HuH-7 (cell line): ENCODE measurements around the gene SECISBP2.
"Not testable (repeated sequence)": the region's sequence is repeated elsewhere in the genome, so short reads cannot be mapped to it uniquely, and the experiment has no call there.

Experiments
- DNase-seq: peaks from one replicate; pipeline ENCODE4 v3.0.0; 2011; ENCODE audit warnings: low spot score

The SECISBP2 gene, protein sequence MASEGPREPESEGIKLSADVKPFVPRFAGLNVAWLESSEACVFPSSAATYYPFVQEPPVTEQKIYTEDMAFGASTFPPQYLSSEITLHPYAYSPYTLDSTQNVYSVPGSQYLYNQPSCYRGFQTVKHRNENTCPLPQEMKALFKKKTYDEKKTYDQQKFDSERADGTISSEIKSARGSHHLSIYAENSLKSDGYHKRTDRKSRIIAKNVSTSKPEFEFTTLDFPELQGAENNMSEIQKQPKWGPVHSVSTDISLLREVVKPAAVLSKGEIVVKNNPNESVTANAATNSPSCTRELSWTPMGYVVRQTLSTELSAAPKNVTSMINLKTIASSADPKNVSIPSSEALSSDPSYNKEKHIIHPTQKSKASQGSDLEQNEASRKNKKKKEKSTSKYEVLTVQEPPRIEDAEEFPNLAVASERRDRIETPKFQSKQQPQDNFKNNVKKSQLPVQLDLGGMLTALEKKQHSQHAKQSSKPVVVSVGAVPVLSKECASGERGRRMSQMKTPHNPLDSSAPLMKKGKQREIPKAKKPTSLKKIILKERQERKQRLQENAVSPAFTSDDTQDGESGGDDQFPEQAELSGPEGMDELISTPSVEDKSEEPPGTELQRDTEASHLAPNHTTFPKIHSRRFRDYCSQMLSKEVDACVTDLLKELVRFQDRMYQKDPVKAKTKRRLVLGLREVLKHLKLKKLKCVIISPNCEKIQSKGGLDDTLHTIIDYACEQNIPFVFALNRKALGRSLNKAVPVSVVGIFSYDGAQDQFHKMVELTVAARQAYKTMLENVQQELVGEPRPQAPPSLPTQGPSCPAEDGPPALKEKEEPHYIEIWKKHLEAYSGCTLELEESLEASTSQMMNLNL

GRCh38 chr9:89318123-89319014 is at the start of gene SECISBP2:
Gene SECISBP2 (plus strand): TSS chr9:89318500. CDS start chr9:89318577, 77 bp downstream.
- peak; percentile 75 for DNase-seq

DNA sequence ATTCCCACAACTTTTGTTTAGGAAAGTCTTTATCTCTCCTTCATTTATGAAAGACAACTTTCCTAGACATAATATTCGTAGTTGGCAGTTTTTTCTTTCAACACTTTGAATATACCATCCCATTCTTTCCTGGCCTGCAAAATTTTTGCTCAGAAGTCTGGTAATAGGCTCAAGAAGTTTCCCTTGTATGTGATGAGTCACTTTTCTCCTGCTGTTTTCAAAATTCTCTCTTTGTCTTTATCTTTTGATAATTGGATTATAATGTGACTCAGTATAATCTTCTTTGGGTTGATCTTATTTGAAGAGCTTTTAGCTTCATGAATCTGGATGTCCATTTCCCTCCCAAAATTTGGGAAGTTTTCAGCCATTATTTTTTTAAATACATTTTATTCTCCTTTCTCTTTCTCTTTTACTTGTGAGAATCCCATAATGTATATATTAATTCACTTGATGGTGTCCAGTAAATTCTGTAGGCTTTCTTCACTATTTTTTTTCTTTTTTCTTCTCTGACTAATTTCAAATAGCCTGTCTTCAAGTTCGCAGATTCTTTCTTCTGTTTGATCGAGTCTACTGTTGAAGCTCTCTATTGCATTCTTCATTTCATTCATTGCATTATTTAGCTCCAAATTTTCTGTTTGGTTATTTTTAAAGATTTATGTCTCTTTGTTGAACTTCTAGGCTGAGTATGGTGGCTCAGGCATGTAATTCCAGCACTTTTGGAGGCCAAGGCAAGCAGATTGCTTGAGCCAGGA is 44.6 kb upstream of the SECISBP2 start:
- no peak for DNase-seq

DNA sequence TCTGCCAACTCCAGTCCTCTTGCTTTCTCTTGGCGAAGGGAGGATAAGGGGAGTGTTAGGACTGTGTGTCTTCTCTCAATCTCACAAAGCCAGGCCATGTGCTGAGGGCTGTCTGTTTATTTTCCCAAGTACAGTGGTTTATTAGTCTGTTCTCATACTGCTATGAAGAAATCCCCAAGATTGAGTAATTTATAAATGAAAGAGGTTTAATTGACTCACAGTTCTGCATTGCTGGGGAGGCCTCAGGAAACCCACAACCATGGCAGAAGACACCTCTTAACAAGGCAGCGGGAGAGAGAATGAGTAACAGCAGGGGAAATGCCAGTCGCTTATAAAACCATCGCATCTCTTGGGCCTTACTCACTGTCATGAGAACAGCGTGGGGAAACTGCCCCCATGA is 43.5 kb upstream of the SECISBP2 start:
- no peak for DNase-seq

- not testable (repeated sequence) for DNase-seq
Measured at GRCh38 chr9:89276040-89276439, 42.3 kb upstream of the SECISBP2 start.

GRCh38 chr9:89277043-89277442 is 41.3 kb upstream of the SECISBP2 start:
- DNase-seq: no peak

DNA sequence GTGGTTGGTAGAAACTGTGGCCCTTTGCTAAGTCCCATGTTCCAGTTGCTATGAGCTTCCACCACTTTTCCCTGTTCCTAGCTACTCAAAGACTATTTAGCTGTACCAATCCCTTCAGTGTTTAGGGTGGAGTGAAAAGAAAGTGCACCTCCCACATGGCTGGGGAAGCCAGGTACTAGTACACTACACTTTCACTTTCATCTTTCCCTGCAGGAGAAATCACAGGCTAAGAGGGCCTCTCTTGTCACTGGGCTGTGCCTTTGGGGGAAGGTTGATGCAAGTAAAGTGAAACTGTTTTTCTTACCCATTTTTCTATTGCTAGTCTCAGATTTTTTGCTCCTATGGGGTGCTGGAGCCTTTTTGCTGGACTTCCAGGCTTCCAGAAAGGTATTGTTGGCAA is 40.8 kb upstream of the SECISBP2 start:
- no peak for DNase-seq

DNA sequence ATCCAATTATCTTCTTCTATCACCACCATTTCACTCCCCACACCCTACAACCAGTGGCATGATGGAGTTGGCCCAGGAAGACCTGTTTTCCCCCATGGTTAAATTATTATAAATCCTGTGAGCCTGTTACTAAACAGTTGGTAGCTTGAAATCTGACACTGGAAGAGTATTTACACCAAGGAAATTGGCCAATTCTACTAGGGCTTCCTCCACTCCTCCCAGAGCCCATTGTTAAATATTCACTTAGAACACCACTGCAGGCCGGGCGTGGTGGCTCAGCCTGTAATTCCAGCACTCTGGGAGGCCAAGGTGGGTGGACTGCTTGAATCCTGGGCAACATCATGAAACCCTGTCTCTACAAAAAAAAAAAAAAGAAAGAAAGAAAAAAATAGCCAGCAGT is 39.7 kb upstream of the SECISBP2 start:
- no peak for DNase-seq

GRCh38 chr9:89278997-89279739 is 39.1 kb upstream of the SECISBP2 start:
- peak; percentile 46 for DNase-seq

DNA sequence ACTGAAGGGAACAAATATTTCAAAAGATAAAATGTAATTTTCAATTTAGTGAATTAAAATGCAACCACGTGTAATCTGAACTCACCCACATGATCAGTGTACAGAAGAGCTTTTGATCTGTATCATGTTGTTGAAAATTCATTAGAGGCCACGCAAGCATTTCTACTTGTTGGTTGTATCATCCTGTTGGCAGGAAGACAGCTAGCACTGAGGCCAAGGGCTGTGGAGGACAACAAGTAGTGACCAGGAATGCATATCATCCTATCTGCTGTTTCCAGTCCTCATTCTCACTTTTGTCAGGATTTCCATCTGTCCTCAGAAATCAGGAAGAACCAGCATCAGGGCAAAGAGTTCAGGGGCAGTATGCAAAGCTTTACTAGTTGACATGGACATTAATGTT is 37.2 kb upstream of the SECISBP2 start:
- DNase-seq: no peak

- DNase-seq: not testable (repeated sequence)
Measured at GRCh38 chr9:89282248-89282968, 35.9 kb upstream of the SECISBP2 start.

DNA sequence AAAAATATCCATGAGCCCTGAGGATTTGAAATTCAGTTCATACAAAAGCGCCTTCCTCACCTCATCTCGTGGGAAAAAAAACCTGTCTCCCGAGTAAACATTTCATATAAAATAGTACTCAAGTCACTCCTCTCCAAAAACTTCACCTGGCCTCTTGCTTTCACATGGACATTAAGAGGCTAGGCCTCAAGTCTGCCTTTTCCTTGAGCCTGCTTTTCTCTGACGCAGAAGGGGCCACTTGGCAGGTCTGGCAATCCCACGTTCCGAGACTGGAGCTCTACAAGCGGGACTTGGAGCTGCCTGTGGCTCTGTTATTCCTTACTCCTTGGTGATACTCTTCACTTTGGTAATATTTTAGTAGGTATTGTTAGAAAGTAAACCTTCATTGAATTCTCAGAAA is 34.2 kb upstream of the SECISBP2 start:
- no peak for DNase-seq

- no peak for DNase-seq
Measured at GRCh38 chr9:89291741-89292140, 26.6 kb upstream of the SECISBP2 start.

GRCh38 chr9:89293014-89293413 is 25.3 kb upstream of the SECISBP2 start:
- no peak for DNase-seq

GRCh38 chr9:89295400-89295799 is 22.9 kb upstream of the SECISBP2 start:
- no peak for DNase-seq

DNA sequence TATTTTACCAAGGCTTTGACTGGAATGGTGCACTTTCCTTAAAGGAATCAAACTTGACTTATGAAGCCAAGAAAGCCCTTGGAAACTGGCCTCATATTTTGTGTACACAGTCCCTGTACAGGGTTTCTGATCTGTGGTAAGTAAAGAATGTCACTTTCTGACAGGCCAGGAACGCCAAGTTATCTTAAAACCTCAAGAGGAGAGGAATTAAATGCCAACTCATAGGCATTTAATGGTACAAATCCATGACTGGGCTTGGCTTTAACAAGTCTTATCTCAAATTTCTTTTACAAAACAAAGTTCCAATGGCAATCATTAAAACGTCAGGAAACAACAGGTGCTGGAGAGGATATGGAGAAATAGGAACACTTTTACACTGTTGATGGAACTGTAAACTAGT is 16.3 kb upstream of the SECISBP2 start:
- not testable (repeated sequence) for DNase-seq

- no peak for DNase-seq
Measured at GRCh38 chr9:89304020-89304833, 14.1 kb upstream of the SECISBP2 start.

GRCh38 chr9:89304834-89305188 is 13.5 kb upstream of the SECISBP2 start:
- no peak for DNase-seq

DNA sequence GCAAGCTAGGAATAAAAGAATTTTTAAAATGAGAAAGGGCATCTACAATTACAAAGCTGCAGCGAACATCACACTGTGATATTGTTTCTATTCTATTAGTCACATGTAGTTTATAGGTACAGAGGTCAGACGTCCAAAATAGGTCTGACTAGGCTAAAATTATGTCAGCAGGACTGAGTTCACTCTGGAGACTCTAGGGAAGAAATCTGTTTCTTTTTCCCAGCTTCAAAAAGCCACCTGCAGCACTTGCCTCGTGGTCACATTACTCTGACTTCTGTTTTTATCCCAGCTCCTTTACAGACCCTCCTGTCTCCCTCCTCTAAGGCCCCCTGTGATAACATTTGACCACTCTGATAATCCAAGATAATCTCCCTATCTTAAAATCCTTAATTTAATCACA is 12.4 kb upstream of the SECISBP2 start:
- no peak for DNase-seq

- no peak for DNase-seq
Measured at GRCh38 chr9:89309166-89309565, 9.1 kb upstream of the SECISBP2 start.
